Naive thymus-derived CD4-positive, alpha-beta T cell (primary cell): Measurements from ENCODE around the gene PABPN1. TPM values are rescaled to one million over a fixed set of nuclear protein-coding genes. Genes with fewer than 3 reads are reported as not detected.

Experiments used
- ATAC-seq: fragments of 150-1000 bp; cut with Tn5 transposase; 2 replicates; pipeline ENCODE4 v1.10.0; 2021; ENCODE audit warnings: mild to moderate bottlenecking, moderate library complexity
- CTCF ChIA-PET: fragments of 350-600 bp; sonication (Branson Sonifier 250); formaldehyde crosslinking; loops from one replicate; lab custom pipeline; 2021; ENCODE audit warnings: antibody characterized with exemption; lab: Charles Lee
- POLR2A ChIA-PET: fragments of 350-600 bp; sonication (Branson Sonifier 250); formaldehyde crosslinking; loops from one replicate; lab custom pipeline; 2021; ENCODE audit warnings: antibody characterized with exemption, inconsistent platforms; lab: Charles Lee
- DNase-seq, 9 donors: peaks; one replicate each; pipeline versions ENCODE4 v3.0.0 to v3.0.0-alpha.2; 2020 to 2022; ENCODE audit warnings: mixed read lengths in 1 of 9
- H3K27ac ChIP-seq: one replicate; pipeline ENCODE4 v1.7.0; 2013; ENCODE audit warnings: mild to moderate bottlenecking, low read depth, low read length, moderate library complexity
- H3K27me3 ChIP-seq, 2 donors: one replicate each; pipeline ENCODE4 v1.7.0; 2013; ENCODE audit warnings: low read length in 2 of 2, mild to moderate bottlenecking in 2 of 2, moderate library complexity in 2 of 2; ENCODE audit not compliant: control insufficient read depth in 2 of 2, insufficient read depth in 2 of 2
- H3K36me3 ChIP-seq, 3 experiments: 1 replicate in 2 of 3; 2 replicates in 1 of 3; pipeline ENCODE4 v1.7.0; 2013; ENCODE audit warnings: low read length in 3 of 3, mild to moderate bottlenecking in 3 of 3, moderate library complexity in 1 of 3; ENCODE audit not compliant: insufficient read depth in 3 of 3, control insufficient read depth in 2 of 3
- H3K4me1 ChIP-seq, 2 donors: one replicate each; pipeline ENCODE4 v1.7.0; 2013; ENCODE audit warnings: low read length in 2 of 2, mild to moderate bottlenecking in 2 of 2, moderate library complexity in 1 of 2; ENCODE audit not compliant: control insufficient read depth in 2 of 2, insufficient read depth in 2 of 2
- H3K4me3 ChIP-seq: 2 replicates; pipeline ENCODE4 v1.7.0; 2013; ENCODE audit warnings: mild to moderate bottlenecking, low read length
- H3K9me3 ChIP-seq, 3 experiments: 1 replicate in 2 of 3; 2 replicates in 1 of 3; pipeline ENCODE4 v1.7.0; 2013; ENCODE audit warnings: low read length in 3 of 3; ENCODE audit not compliant: control insufficient read depth in 2 of 3
- H3K27ac Mint-ChIP-seq, 9 donors: one replicate each; pipeline ENCODE4 v1.8.0; 2020 to 2022; ENCODE audit warnings: mixed read lengths in 9 of 9, mild to moderate bottlenecking in 8 of 9, moderate library complexity in 5 of 9, inconsistent platforms in 2 of 9
- H3K27me3 Mint-ChIP-seq, 5 donors: one replicate each; pipeline ENCODE4 v1.8.0; 2021 to 2022; ENCODE audit warnings: mixed read lengths in 5 of 5, mild to moderate bottlenecking in 1 of 5
- H3K36me3 Mint-ChIP-seq, 5 donors: one replicate each; pipeline ENCODE4 v1.8.0; 2020 to 2022; ENCODE audit warnings: mixed read lengths in 5 of 5, mild to moderate bottlenecking in 3 of 5, inconsistent platforms in 1 of 5
- H3K4me1 Mint-ChIP-seq, 7 donors: one replicate each; pipeline ENCODE4 v1.8.0; 2020 to 2022; ENCODE audit warnings: mixed read lengths in 7 of 7, mild to moderate bottlenecking in 3 of 7, inconsistent platforms in 1 of 7
- H3K4me3 Mint-ChIP-seq, 10 donors: one replicate each; pipeline ENCODE4 v1.8.0; 2020 to 2022; ENCODE audit warnings: mild to moderate bottlenecking in 10 of 10, mixed read lengths in 10 of 10, moderate library complexity in 6 of 10, inconsistent platforms in 2 of 10
- H3K9me3 Mint-ChIP-seq, 11 donors: one replicate each; pipeline ENCODE4 v1.8.0; 2020 to 2022; ENCODE audit warnings: mixed read lengths in 11 of 11, mild to moderate bottlenecking in 4 of 11, inconsistent platforms in 1 of 11, moderate library complexity in 1 of 11
- intact Hi-C, 2 donors: fragments of 100-400 bp; cut with micrococcal nuclease; formaldehyde crosslinking; loops; one replicate each; pipeline ENCODE4 v1.15.1; 2023
- polyA plus RNA-seq, 2 donors: library from polyadenylated mRNA; unstranded; fragments of 300-500 nt; fragmentation: Illumina TruSeq; gene quantifications; one replicate each; pipeline ENCODE4 v1.2.3, GENCODE V29; 2021
- total RNA-seq, 6 experiments: library from RNA in 5 of 6; stranded (reverse) in 5 of 6; gene quantifications; 1 replicate in 5 of 6; 2 replicates in 1 of 6; pipeline ENCODE4 v1.2.3 and lab custom pipeline; 2021 to 2026

The PABPN1 gene
- total and polyA plus RNA-seq, 7 experiments from 2014 or later, result 57.5 to 213 (median 189) TPM

GRCh38 chr14:23308721-23309445 is 12.4 kb upstream of the PABPN1 start:
- H3K36me3 ChIP-seq, result no peaks in the 10 kb centered on the region
- Mint-ChIP-seq H3K27me3 (peaks cover 19 to 31% (median 23%) of the 10 kb centered on the region in 5 donors), H3K9me3 (no peaks in the 10 kb centered on the region), H3K4me3 (no peak overlapping the region), H3K36me3 (peaks cover 0 to 4% (median 0%) of the 10 kb centered on the region in 5 donors), H3K4me1 (peaks cover 0 to 21% (median 4%) of the 10 kb centered on the region in 7 donors), H3K27ac (no peak overlapping the region)
- intact Hi-C loops, result loop anchor here (10.0 kb wide), 4 partner anchors 806 to 1834 kb away; partner anchors contain the start of genes EMC9 (in 2 of the 2), PSME2 (in 2 of the 2), RNF31 (in 2 of the 2) and CHMP4A (in 1 of the 2)
- no peaks in the 10 kb centered on the region for H3K4me1 ChIP-seq
- CTCF ChIA-PET, result no interaction called here
- POLR2A ChIA-PET, result interaction anchor here (2.0 kb wide), 1 partner anchor 12 kb away, joined by 8 read pairs; the partner anchor contains the start of gene PABPN1
- ATAC-seq, result no peak
- no peak overlapping the region for H3K27ac ChIP-seq
- no peaks in the 10 kb centered on the region for H3K27me3 ChIP-seq
- H3K9me3 ChIP-seq, result no peaks in the 10 kb centered on the region
- DNase-seq, result no peak
- H3K4me3 ChIP-seq, result no peak overlapping the region

- no peaks in the 10 kb centered on the region for H3K9me3 Mint-ChIP-seq
- H3K4me1 Mint-ChIP-seq, result peaks cover 0 to 18% (median 4%) of the 10 kb centered on the region in 7 donors
- intact Hi-C loops, result no loop called here
- H3K27me3 Mint-ChIP-seq, result peaks cover 16 to 30% (median 19%) of the 10 kb centered on the region in 5 donors
- no peak overlapping the region for H3K27ac Mint-ChIP-seq
- DNase-seq (no peak), ATAC-seq (no peak)
- POLR2A ChIA-PET, result interaction anchor here (2.8 to 3.2 kb wide), 2 partner anchors 9 to 10 kb away, joined by 12 to 16 read pairs; partner anchors contain the start of genes PABPN1 and PPP1R3E
- H3K36me3 Mint-ChIP-seq, result peaks cover 0 to 4% (median 0%) of the 10 kb centered on the region in 5 donors
- H3K4me1 ChIP-seq, result no peaks in the 10 kb centered on the region
- no peaks in the 10 kb centered on the region for H3K36me3 ChIP-seq
- H3K27ac ChIP-seq, result no peak overlapping the region
- no peak overlapping the region for H3K4me3 Mint-ChIP-seq
- no peak overlapping the region for H3K4me3 ChIP-seq
- CTCF ChIA-PET, result interaction anchor here (1.2 kb wide), 1 partner anchor 8 kb away, joined by 4 read pairs; the partner anchor contains the start of gene PPP1R3E
- H3K9me3 ChIP-seq, result no peaks in the 10 kb centered on the region
- no peaks in the 10 kb centered on the region for H3K27me3 ChIP-seq
Measured at GRCh38 chr14:23310546-23310945, 10.7 kb upstream of the PABPN1 start.

GRCh38 chr14:23316300-23316699 is 5.0 kb upstream of the PABPN1 start:
- ChIA-PET CTCF (no interaction called here), POLR2A (interaction anchor here (0.7 to 1.3 kb wide), 3 partner anchors 14 to 224 kb away, joined by 3 to 7 read pairs (median 3); partner anchors contain the start of gene PPP1R3E)
- no peak overlapping the region for H3K27ac ChIP-seq
- H3K9me3 Mint-ChIP-seq, result peaks cover 0 to 3% (median 0%) of the 10 kb centered on the region in 11 donors
- H3K9me3 ChIP-seq, result no peaks in the 10 kb centered on the region
- peaks cover 0 to 4% (median 0%) of the 10 kb centered on the region in 5 donors for H3K27me3 Mint-ChIP-seq
- H3K4me3 Mint-ChIP-seq, result no peak overlapping the region
- H3K4me1 ChIP-seq, result peaks cover 9 to 10% of the 10 kb centered on the region in 2 donors
- H3K36me3 Mint-ChIP-seq, result peaks cover 0 to 10% (median 0%) of the 10 kb centered on the region in 5 donors
- H3K27me3 ChIP-seq, result no peaks in the 10 kb centered on the region
- no peak overlapping the region for H3K4me3 ChIP-seq
- intact Hi-C loops, result no loop called here
- ATAC-seq (no peak), DNase-seq (no peak)
- H3K4me1 Mint-ChIP-seq, result peaks cover 7 to 16% (median 15%) of the 10 kb centered on the region in 7 donors
- no peak overlapping the region for H3K27ac Mint-ChIP-seq
- no peaks in the 10 kb centered on the region for H3K36me3 ChIP-seq

- Mint-ChIP-seq H3K4me1 (peaks cover 22 to 38% (median 32%) of the 10 kb centered on the region in 7 donors), H3K27ac (peak overlapping the region; percentile 96 to 99 (median 98)), H3K9me3 (peaks cover 0 to 3% (median 0%) of the 10 kb centered on the region in 11 donors), H3K36me3 (peaks cover 0 to 24% (median 5%) of the 10 kb centered on the region in 5 donors), H3K27me3 (peaks cover 0 to 3% (median 0%) of the 10 kb centered on the region in 5 donors), H3K4me3 (peak overlapping the region; percentile 88 to 96 (median 92))
- DNase-seq (no peak), ATAC-seq (no peak)
- intact Hi-C loops, result loop anchor here (2.0 to 5.0 kb wide), 7 partner anchors 61 to 1843 kb away; partner anchors contain the start of genes DHRS4 (in 1 of the 2), PRMT5 (in 1 of the 2), RAB2B (in 1 of the 2) and SDR39U1 (in 1 of the 2)
- Histone ChIP-seq H3K4me1 (peaks cover 22% of the 10 kb centered on the region in 2 donors), H3K4me3 (peak overlapping the region; percentile 70), H3K27ac (peak overlapping the region; percentile 89), H3K9me3 (no peaks in the 10 kb centered on the region), H3K36me3 (peaks cover 15 to 22% (median 16%) of the 10 kb centered on the region in 3 experiments), H3K27me3 (no peaks in the 10 kb centered on the region)
- ChIA-PET POLR2A (interaction anchor here (0.9 to 8.3 kb wide), 21 partner anchors 9 to 1843 kb away, joined by 3 to 286 read pairs (median 7); partner anchors contain the start of genes ACIN1, BCL2L2, C14orf119 and HOMEZ), CTCF (interaction anchor here (0.9 to 4.2 kb wide), 4 partner anchors 13 to 231 kb away, joined by 3 to 41 read pairs (median 4); partner anchors contain the start of genes BCL2L2, PPP1R3E and ZFHX2)
Measured at GRCh38 chr14:23319746-23320583, 1.3 kb upstream of the PABPN1 start.

- peak overlapping the region; percentile 96 for H3K27ac ChIP-seq
- POLR2A ChIA-PET, result interaction anchor here (0.5 to 8.3 kb wide), 29 partner anchors 11 to 1845 kb away, joined by 3 to 286 read pairs (median 5); partner anchors contain the start of genes ACIN1, BCL2L2, C14orf119 and DCAF11
- H3K27ac Mint-ChIP-seq, result peak overlapping the region; percentile 92 to 99 (median 96)
Measured at GRCh38 chr14:23321572-23322547, 603 bp downstream of the PABPN1 start.

More at GRCh38 chr14:23321572-23322547, 603 bp downstream of the PABPN1 start:
- H3K36me3 Mint-ChIP-seq, result peaks cover 0 to 30% (median 5%) of the 10 kb centered on the region in 5 donors
- H3K9me3 Mint-ChIP-seq, result peaks cover 0 to 3% (median 0%) of the 10 kb centered on the region in 11 donors
- Histone ChIP-seq H3K27me3 (no peaks in the 10 kb centered on the region), H3K9me3 (no peaks in the 10 kb centered on the region), H3K36me3 (peaks cover 15 to 26% (median 23%) of the 10 kb centered on the region in 3 experiments), H3K4me3 (peak overlapping the region; percentile 84), H3K4me1 (peaks cover 22% of the 10 kb centered on the region in 2 donors)
- H3K4me1 Mint-ChIP-seq, result peaks cover 22 to 38% (median 33%) of the 10 kb centered on the region in 7 donors
- peak; percentile 18 to 64 (median 37) for DNase-seq
- peak overlapping the region; percentile 91 to 97 (median 93) for H3K4me3 Mint-ChIP-seq
- no peak for ATAC-seq
- intact Hi-C loops, result loop anchor here (1.0 to 5.0 kb wide), 21 partner anchors 21 to 1845 kb away; partner anchors contain the start of genes ACIN1 (in 2 of the 2), C14orf119 (in 2 of the 2), HOMEZ (in 2 of the 2) and NGDN (in 2 of the 2)
- CTCF ChIA-PET, result interaction anchor here (0.6 to 4.2 kb wide), 13 partner anchors 8 to 253 kb away, joined by 3 to 41 read pairs (median 3); partner anchors contain the start of genes ACIN1, HOMEZ, PPP1R3E and SLC22A17
- peaks cover 0 to 3% (median 0%) of the 10 kb centered on the region in 5 donors for H3K27me3 Mint-ChIP-seq
